Endothelial cell of umbilical vein (primary cell): Measurements from ENCODE around the gene SHROOM2. TPM values are rescaled to one million over a fixed set of nuclear protein-coding genes. Genes with fewer than 3 reads are reported as not detected.

ENCODE experiments used
- BruUV-seq: library from RNA; stranded (reverse); fragments of 400-500 nt; replicated peaks from 2 replicates; lab custom pipeline; 2021; lab: Mats Ljungman, UMichigan
- CTCF ChIA-PET: fragments of 300-600, 350-600 bp; sonication (Branson Sonifier 250); formaldehyde crosslinking; loops from one replicate; lab custom pipeline; 2021; ENCODE audit warnings: antibody characterized with exemption, inconsistent platforms; lab: Charles Lee
- POLR2A ChIA-PET: fragments of 300-600, 350-600 bp; sonication (Branson Sonifier 250); formaldehyde crosslinking; loops from one replicate; lab custom pipeline; 2021; ENCODE audit warnings: antibody characterized with exemption, inconsistent platforms; lab: Charles Lee
- DNase-seq: peaks from one replicate; pipeline ENCODE4 v3.0.0-alpha.2; 2011; ENCODE audit warnings: low read depth, low spot score
- FAIRE-seq: peaks from 2 replicates; lab custom pipeline; 2011; peaks lifted over from hg19 to GRCh38; lab: Jason Lieb, UNC
- H2AFZ ChIP-seq: 2 replicates; pipeline ENCODE4 v1.6.0; 2012; ENCODE audit warnings: low read depth, low read length, control low read depth, inconsistent platforms
- H3K27ac ChIP-seq: 2 replicates; pipeline ENCODE4 v1.5.1; 2011; ENCODE audit warnings: low read depth, mild to moderate bottlenecking, control low read depth, low read length, moderate library complexity; ENCODE audit not compliant: insufficient read depth
- H3K27me3 ChIP-seq, 2 experiments: 2 replicates each; pipeline versions ENCODE4 v1.6.0 to v1.6.1; 2011; ENCODE audit warnings: low read length in 2 of 2, mixed read lengths in 1 of 2; ENCODE audit not compliant: control insufficient read depth in 2 of 2, insufficient read depth in 2 of 2
- H3K36me3 ChIP-seq, 2 experiments: 2 replicates in 1 of 2; 3 replicates in 1 of 2; pipeline ENCODE4 v1.5.1; 2011; ENCODE audit warnings: low read length in 2 of 2, mild to moderate bottlenecking in 1 of 2, moderate library complexity in 1 of 2; ENCODE audit not compliant: control insufficient read depth in 2 of 2, insufficient read depth in 2 of 2; ENCODE audit errors: extremely low read depth in 1 of 2
- H3K4me1 ChIP-seq: 3 replicates; pipeline ENCODE4 v1.5.1; 2011; ENCODE audit warnings: mild to moderate bottlenecking, low read length; ENCODE audit not compliant: control insufficient read depth, insufficient read depth; ENCODE audit errors: extremely low read depth
- H3K4me2 ChIP-seq: 2 replicates; pipeline ENCODE4 v1.6.1; 2011; ENCODE audit warnings: low read length, control low read depth, mixed read lengths; ENCODE audit not compliant: insufficient read depth
- H3K4me3 ChIP-seq, 3 experiments: fragments of 200-600 bp in 1 of 3; sonication (generic), shearing (Covaris generic) in 1 of 3; replicated peaks in 1 of 3; 2 replicates each; pipeline ENCODE4 v1.5.1; 2011 to 2016; ENCODE audit warnings: control low read depth in 3 of 3, low read length in 3 of 3, mild to moderate bottlenecking in 2 of 3, inconsistent platforms in 1 of 3, low read depth in 1 of 3, moderate library complexity in 1 of 3; ENCODE audit not compliant: insufficient read depth in 1 of 3
- H3K79me2 ChIP-seq: 2 replicates; pipeline ENCODE4 v1.6.0; 2012; ENCODE audit warnings: low read length, inconsistent platforms; ENCODE audit not compliant: control insufficient read depth, insufficient read depth
- H3K9ac ChIP-seq: replicated peaks from 2 replicates; pipeline ENCODE3; 2011; ENCODE audit warnings: low read length, control low read depth; ENCODE audit not compliant: insufficient read depth; ENCODE audit errors: extremely low read depth
- H3K9me1 ChIP-seq: replicated peaks from 3 replicates; pipeline ENCODE4 v1.6.0; 2011; ENCODE audit warnings: mild to moderate bottlenecking, low read length; ENCODE audit not compliant: control insufficient read depth, insufficient read depth; ENCODE audit errors: extremely low read depth
- H3K9me3 ChIP-seq: replicated peaks from 2 replicates; pipeline ENCODE4 v1.5.1; 2012; ENCODE audit warnings: low read length, inconsistent platforms; ENCODE audit not compliant: control insufficient read depth, insufficient read depth
- H4K20me1 ChIP-seq: replicated peaks from 2 replicates; pipeline ENCODE3; 2011; ENCODE audit warnings: mild to moderate bottlenecking, low read length; ENCODE audit not compliant: control insufficient read depth, insufficient read depth; ENCODE audit errors: extremely low read depth
- EZH2 ChIP-seq: IDR thresholded peaks from 2 replicates; pipeline ENCODE4 v1.6.1; 2012; ENCODE audit warnings: borderline replicate concordance, low read depth, mild to moderate bottlenecking, moderate library complexity, low read length, inconsistent platforms; ENCODE audit not compliant: severe bottlenecking
- FOS ChIP-seq: IDR thresholded peaks from 2 replicates; pipeline ENCODE4 v1.6.1; 2011; ENCODE audit warnings: mild to moderate bottlenecking, low read length, moderate library complexity, borderline replicate concordance; ENCODE audit not compliant: insufficient read depth
- GATA2 ChIP-seq: IDR thresholded peaks from 2 replicates; pipeline ENCODE4 v1.7.0; 2011; ENCODE audit warnings: low read depth, mild to moderate bottlenecking, moderate library complexity, mixed read lengths, low read length; ENCODE audit not compliant: insufficient read length, insufficient read depth
- JUN ChIP-seq: IDR thresholded peaks from 2 replicates; pipeline ENCODE4 v1.6.1; 2011; ENCODE audit warnings: borderline replicate concordance, low read depth; ENCODE audit not compliant: insufficient read length, insufficient read depth
- MAX ChIP-seq: IDR thresholded peaks from 2 replicates; pipeline ENCODE4 v1.6.1; 2011; ENCODE audit not compliant: insufficient read depth, insufficient read length
- MYC ChIP-seq: IDR thresholded peaks from one replicate; pipeline ENCODE4 v1.6.1; 2011; ENCODE audit warnings: mild to moderate bottlenecking, low read depth, low read length
- POLR2A ChIP-seq: IDR thresholded peaks from 2 replicates; pipeline ENCODE4 v1.6.1; 2012; ENCODE audit warnings: low read depth, mild to moderate bottlenecking, control low read depth, low read length
- POLR2AphosphoS5 ChIP-seq: IDR thresholded peaks from 2 replicates; pipeline ENCODE4 v1.6.1; 2012; ENCODE audit warnings: low read depth, mild to moderate bottlenecking, control low read depth, low read length, moderate library complexity; ENCODE audit not compliant: insufficient read depth
- dilution Hi-C: fragments of 300-500 bp; cut with MboI; formaldehyde crosslinking; loops from one replicate; pipeline ENCODE4 v1.15.0; 2019; ENCODE audit warnings: low sequenced_read_pairs; ENCODE audit not compliant: extremely low pct_ligation_motif_present
- intact Hi-C: fragments of 100-400 bp; cut with micrococcal nuclease; formaldehyde crosslinking; loops from one replicate; pipeline ENCODE4 v1.10.0; 2022
- polyA plus RNA-seq, 4 experiments: library from polyadenylated mRNA; depleted of rRNA in 3 of 4; stranded (reverse) in 3 of 4; unstranded in 1 of 4; fragments of >200 nt; gene quantifications; 2 replicates each; pipeline versions ENCODE4 v1.2.1 to v1.2.3, GENCODE V29; 2011 to 2012; ENCODE audit warnings: missing spikeins in 1 of 4
- total RNA-seq: library from RNA; stranded (reverse); gene quantifications from 2 replicates; pipeline ENCODE4 v1.2.3, GENCODE V29; 2021

SHROOM2 gene
- total and polyA plus RNA-seq, 2 donors (not counting 3 experiments of a cell fraction or from before 2014, with no cell fraction given), result 3.7 to 11.8 TPM

- no peak overlapping the region for H2AFZ ChIP-seq
- peaks cover 15% of the 10 kb centered on the region for H3K4me1 ChIP-seq
- dilution Hi-C loops (no loop called here), intact Hi-C loops (no loop called here)
- no peaks in the 10 kb centered on the region for H3K9me1 ChIP-seq
- H3K27ac ChIP-seq, result no peak overlapping the region
- no peak overlapping the region for H3K9ac ChIP-seq
- DNase-seq (no peak), FAIRE-seq (no peak)
- no peaks in the 10 kb centered on the region for H3K9me3 ChIP-seq
- no peaks in the 10 kb centered on the region for H3K27me3 ChIP-seq
- POLR2A ChIA-PET, result no interaction called here
- H3K4me3 ChIP-seq, result no peak overlapping the region
- TF ChIP-seq JUN, result no peak
- TF ChIP-seq MYC, result no peak
- no peak for TF ChIP-seq MAX
- TF ChIP-seq POLR2AphosphoS5, result no peak
- TF ChIP-seq EZH2, result no peak
- no peak for TF ChIP-seq POLR2A
- TF ChIP-seq FOS, result no peak
- TF ChIP-seq GATA2, result no peak
- no TSS peak for BruUV-seq
- peaks cover 5% of the 10 kb centered on the region for H3K79me2 ChIP-seq
- CTCF ChIA-PET, result no interaction called here
- no peaks in the 10 kb centered on the region for H4K20me1 ChIP-seq
- no peak overlapping the region for H3K4me2 ChIP-seq
- H3K36me3 ChIP-seq, result no peaks in the 10 kb centered on the region
Measured at GRCh38 chrX:9848718-9849479, 62.7 kb downstream of the SHROOM2 start.
